Ishikawa (cell line): ENCODE data around the gene GSTCD.

Experiments used
- CEBPB ChIP-seq: IDR thresholded peaks from 2 replicates; pipeline ENCODE4 v1.6.1; 2012
- CREB1 ChIP-seq: IDR thresholded peaks from 2 replicates; pipeline ENCODE4 v1.6.1; 2012; ENCODE audit warnings: low read depth
- EGR1 ChIP-seq: IDR thresholded peaks from 2 replicates; pipeline ENCODE4 v1.6.1; 2012
- EP300 ChIP-seq: IDR thresholded peaks from 2 replicates; pipeline ENCODE4 v1.6.1; 2012; ENCODE audit warnings: borderline replicate concordance
- FOXM1 ChIP-seq: IDR thresholded peaks from 2 replicates; pipeline ENCODE4 v1.6.1; 2012; ENCODE audit warnings: low read depth, borderline replicate concordance
- RAD21 ChIP-seq: IDR thresholded peaks from 2 replicates; pipeline ENCODE4 v1.6.1; 2012; ENCODE audit warnings: low read depth
- REST ChIP-seq: IDR thresholded peaks from 2 replicates; pipeline ENCODE4 v1.6.1; 2012; ENCODE audit warnings: low read depth, mild to moderate bottlenecking
- TAF1 ChIP-seq: IDR thresholded peaks from 2 replicates; pipeline ENCODE4 v1.6.1; 2012; ENCODE audit warnings: low read depth, mild to moderate bottlenecking
- TCF12 ChIP-seq: IDR thresholded peaks from 2 replicates; pipeline ENCODE4 v1.6.1; 2012; ENCODE audit warnings: low read depth
- TEAD4 ChIP-seq: IDR thresholded peaks from 2 replicates; pipeline ENCODE4 v1.6.1; 2012
- YY1 ChIP-seq: IDR thresholded peaks from 2 replicates; pipeline ENCODE4 v1.6.1; 2012; ENCODE audit warnings: low read depth
- ZBTB7A ChIP-seq: IDR thresholded peaks from 2 replicates; pipeline ENCODE4 v1.6.1; 2012; ENCODE audit warnings: low read depth
- TF ChIP-seq, protein P1 (sequence below): IDR thresholded peaks from 2 replicates; pipeline ENCODE4 v1.6.1; 2012

- TF ChIP-seq EGR1 (no peak), FOXM1 (no peak), EP300 (no peak), RAD21 (no peak), CEBPB (no peak), YY1 (no peak), REST (no peak), TAF1 (no peak), TEAD4 (no peak), TCF12 (no peak), ZBTB7A (no peak), CREB1 (no peak)
- TF ChIP-seq, protein P1, sequence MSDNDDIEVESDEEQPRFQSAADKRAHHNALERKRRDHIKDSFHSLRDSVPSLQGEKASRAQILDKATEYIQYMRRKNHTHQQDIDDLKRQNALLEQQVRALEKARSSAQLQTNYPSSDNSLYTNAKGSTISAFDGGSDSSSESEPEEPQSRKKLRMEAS, result no peak
Measured at GRCh38 chr4:105677709-105678108, 30.9 kb upstream of the GSTCD start.
